KMS-11 (cell line): Measurements from ENCODE around the gene PFKFB2.

ENCODE experiments used
- H2AFZ ChIP-seq: fragments of 200-600 bp; sonication (generic); 2 replicates; pipeline ENCODE4 v1.6.1; 2016; ENCODE audit warnings: antibody characterized with exemption, mixed run types, low read depth
- H3K27ac ChIP-seq: fragments of 200-600 bp; sonication (generic); 2 replicates; pipeline ENCODE4 v1.6.1; 2016; ENCODE audit warnings: mild to moderate bottlenecking, mixed run types
- H3K27me3 ChIP-seq: fragments of 200-600 bp; sonication (generic); 2 replicates; pipeline ENCODE4 v1.6.1; 2017; ENCODE audit warnings: mild to moderate bottlenecking, low read depth, mixed run types, moderate library complexity; ENCODE audit not compliant: insufficient read depth
- H3K36me3 ChIP-seq: fragments of 200-600 bp; sonication (generic); 2 replicates; pipeline ENCODE4 v1.6.1; 2017; ENCODE audit warnings: mild to moderate bottlenecking, mixed run types; ENCODE audit not compliant: insufficient read depth
- H3K4me1 ChIP-seq: fragments of 200-600 bp; sonication (generic); 2 replicates; pipeline ENCODE4 v1.6.1; 2016; ENCODE audit warnings: mild to moderate bottlenecking, low read depth, mixed run types; ENCODE audit not compliant: poor library complexity, severe bottlenecking
- H3K4me2 ChIP-seq: fragments of 200-600 bp; sonication (generic); 2 replicates; pipeline ENCODE4 v1.7.0; 2016; ENCODE audit warnings: mild to moderate bottlenecking, mixed run types
- H3K4me3 ChIP-seq: fragments of 200-600 bp; sonication (generic); IDR thresholded peaks from 2 replicates; pipeline ENCODE4 v1.6.1; 2017; ENCODE audit warnings: low read depth, low read length, mixed read lengths; ENCODE audit not compliant: insufficient read depth
- H3K79me2 ChIP-seq: fragments of 200-600 bp; sonication (generic); 2 replicates; pipeline ENCODE4 v1.6.1; 2016; ENCODE audit warnings: low read depth, mixed run types; ENCODE audit not compliant: insufficient read depth
- H3K9ac ChIP-seq: fragments of 200-600 bp; sonication (generic); 2 replicates; pipeline ENCODE4 v1.6.1; 2016; ENCODE audit warnings: mild to moderate bottlenecking, mixed run types
- H4K20me1 ChIP-seq: fragments of 200-600 bp; sonication (generic); 2 replicates; pipeline ENCODE4 v1.6.1; 2016; ENCODE audit warnings: mild to moderate bottlenecking, mixed run types; ENCODE audit not compliant: insufficient read depth
- CTCF ChIP-seq: fragments of 200-600 bp; sonication (generic); conservative IDR thresholded peaks from 2 replicates; pipeline ENCODE4 v1.6.1; 2017; ENCODE audit warnings: low read depth, mild to moderate bottlenecking, antibody characterized with exemption, low read length, moderate library complexity, mixed read lengths

The PFKFB2 gene

GRCh38 chr1:207076181-207076955, 23.3 kb downstream of the PFKFB2 start:
- Histone ChIP-seq H3K9ac (no peak overlapping the region), H3K27me3 (no peaks in the 10 kb centered on the region), H4K20me1 (no peaks in the 10 kb centered on the region), H3K27ac (no peak overlapping the region), H3K79me2 (no peaks in the 10 kb centered on the region), H3K36me3 (no peaks in the 10 kb centered on the region), H3K4me1 (no peaks in the 10 kb centered on the region), H3K4me2 (no peak overlapping the region), H2AFZ (no peak overlapping the region), H3K4me3 (no peak overlapping the region)
- no peak for TF ChIP-seq CTCF

- no peak overlapping the region for H3K4me3 ChIP-seq
- TF ChIP-seq CTCF: no peak
- H3K4me1 ChIP-seq: peaks cover 6% of the 10 kb centered on the region
- H3K4me2 ChIP-seq: no peak overlapping the region
- H4K20me1 ChIP-seq: no peaks in the 10 kb centered on the region
- H3K9ac ChIP-seq: no peak overlapping the region
- no peaks in the 10 kb centered on the region for H3K36me3 ChIP-seq
- no peak overlapping the region for H3K27ac ChIP-seq
- no peak overlapping the region for H2AFZ ChIP-seq
- H3K79me2 ChIP-seq: no peaks in the 10 kb centered on the region
- no peaks in the 10 kb centered on the region for H3K27me3 ChIP-seq
These were observed 23.9 kb downstream of the PFKFB2 start for GRCh38 chr1:207077012-207077411.

GRCh38 chr1:207077470-207078377, 24.6 kb downstream of the PFKFB2 start:
- no peak overlapping the region for H3K4me2 ChIP-seq
- H3K27me3 ChIP-seq: no peaks in the 10 kb centered on the region
- peaks cover 13% of the 10 kb centered on the region for H3K4me1 ChIP-seq
- no peak overlapping the region for H3K4me3 ChIP-seq
- H3K36me3 ChIP-seq: no peaks in the 10 kb centered on the region
- no peak overlapping the region for H3K27ac ChIP-seq
- H3K79me2 ChIP-seq: no peaks in the 10 kb centered on the region
- TF ChIP-seq CTCF: peak; percentile 95
- H3K9ac ChIP-seq: no peak overlapping the region
- no peaks in the 10 kb centered on the region for H4K20me1 ChIP-seq
- no peak overlapping the region for H2AFZ ChIP-seq

- H3K4me2 ChIP-seq: no peak overlapping the region
- no peak overlapping the region for H3K4me3 ChIP-seq
- no peak overlapping the region for H3K27ac ChIP-seq
- no peak overlapping the region for H2AFZ ChIP-seq
- H4K20me1 ChIP-seq: no peaks in the 10 kb centered on the region
- no peaks in the 10 kb centered on the region for H3K36me3 ChIP-seq
- H3K27me3 ChIP-seq: no peaks in the 10 kb centered on the region
- peaks cover 23% of the 10 kb centered on the region for H3K4me1 ChIP-seq
- H3K79me2 ChIP-seq: no peaks in the 10 kb centered on the region
- no peak for TF ChIP-seq CTCF
- no peak overlapping the region for H3K9ac ChIP-seq
These were observed 25.6 kb downstream of the PFKFB2 start for GRCh38 chr1:207078578-207079132.
